D341Med (cell line): ENCODE measurements around the gene MS4A18.

Experiments
- DNase-seq: peaks from one replicate; pipeline ENCODE4 v3.0.0; 2012; ENCODE audit warnings: low spot score

The MS4A18 gene

DNA sequence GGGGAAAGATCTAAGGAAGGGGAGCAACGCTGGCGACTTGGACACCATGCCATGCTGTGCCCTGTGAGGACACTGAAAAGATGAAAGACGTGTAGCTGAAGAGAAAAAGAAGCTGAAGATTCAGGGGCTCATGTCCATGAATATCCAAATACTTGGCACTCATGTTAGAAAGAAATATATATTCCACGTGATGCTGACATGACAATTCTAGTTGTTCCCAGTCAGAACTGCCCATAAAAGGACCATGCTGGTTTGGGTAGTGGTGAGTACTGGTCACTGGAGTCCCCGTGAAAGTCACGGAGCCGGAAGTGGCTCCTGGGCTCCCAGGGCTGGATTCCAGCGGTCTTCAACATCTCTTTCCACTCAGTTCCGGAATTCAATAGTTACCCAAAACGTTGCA is 42.0 kb downstream of the MS4A18 start:
- no peak for DNase-seq

DNA sequence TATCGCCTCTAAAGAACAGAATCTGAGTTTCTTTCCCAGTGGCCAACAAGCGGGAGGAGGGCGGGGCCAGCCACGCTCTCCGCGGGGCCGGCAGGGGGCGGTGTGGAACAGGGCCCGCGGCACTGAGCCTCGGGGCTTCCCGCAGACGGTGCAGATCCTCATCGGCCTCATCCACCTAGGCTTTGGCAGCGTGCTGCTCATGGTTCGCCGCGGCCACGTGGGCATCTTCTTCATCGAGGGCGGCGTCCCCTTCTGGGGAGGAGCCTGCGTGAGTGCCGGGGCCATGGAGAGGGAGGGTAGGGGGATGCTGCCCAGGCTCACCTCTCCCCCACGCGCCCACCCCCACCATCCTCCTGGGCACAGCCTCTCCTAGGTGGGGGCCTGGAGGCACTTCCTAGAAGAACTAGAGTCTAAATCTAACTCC is 42.9 kb downstream of the MS4A18 start:
- DNase-seq: peak; percentile 86

DNA sequence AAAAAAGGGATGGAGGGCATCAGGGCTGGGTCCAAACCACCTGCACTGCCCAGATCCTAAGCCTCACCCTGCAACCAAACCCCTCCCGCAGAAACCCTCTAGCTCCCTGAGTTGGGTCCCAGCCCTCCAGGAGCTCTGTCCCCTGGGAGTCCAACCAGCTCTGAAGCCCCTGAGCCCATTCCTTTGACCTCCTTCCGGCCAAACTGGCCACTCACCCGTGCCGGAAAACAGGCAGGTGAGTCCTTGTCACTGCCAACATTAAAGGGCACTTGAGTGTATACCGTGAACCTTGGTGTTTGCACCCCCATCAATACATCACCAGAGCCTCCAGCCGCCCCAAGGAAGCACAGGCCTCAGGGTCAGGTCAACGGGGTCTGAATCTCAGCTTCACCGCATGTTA is 43.7 kb downstream of the MS4A18 start:
- no peak for DNase-seq

DNA sequence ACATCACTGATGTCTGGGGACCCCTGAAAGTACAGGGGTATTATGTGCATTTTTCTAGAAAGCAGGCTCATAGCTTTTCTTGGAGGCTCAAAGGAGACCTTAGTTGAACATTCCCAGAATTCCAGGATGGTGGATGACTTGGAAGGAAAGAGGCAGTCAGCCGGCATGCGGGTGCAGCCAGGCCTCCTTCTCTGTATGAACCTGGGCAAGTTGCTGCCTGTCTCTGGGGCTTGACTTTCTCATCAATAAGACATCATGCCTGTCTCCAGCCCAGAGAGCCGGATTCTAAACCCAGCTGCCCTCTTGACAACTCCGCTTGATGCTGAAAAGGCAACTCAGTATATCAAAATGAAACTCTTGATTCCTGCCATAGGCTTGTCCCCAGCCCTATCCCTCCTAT is 44.8 kb downstream of the MS4A18 start:
- DNase-seq: no peak

DNA sequence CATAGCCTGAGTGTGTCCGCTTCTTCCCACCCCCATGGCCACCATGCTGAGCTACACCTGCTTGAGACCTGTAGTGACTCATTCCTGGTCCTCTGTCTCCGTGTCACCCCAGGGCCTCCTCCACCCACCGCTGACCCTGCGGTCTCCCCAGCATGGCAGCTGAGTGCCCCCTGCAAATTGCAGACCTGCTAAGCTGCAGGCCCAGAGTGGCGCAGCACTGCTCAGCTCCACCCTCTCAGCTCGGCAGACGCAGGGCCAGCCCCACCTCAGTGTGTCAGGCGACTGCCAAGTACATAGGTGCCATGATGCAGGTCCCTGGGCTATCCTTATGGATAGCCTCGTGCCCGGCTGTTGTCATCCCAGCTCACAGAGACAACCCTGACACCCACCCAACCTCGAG is 45.3 kb downstream of the MS4A18 start:
- DNase-seq: no peak

DNA sequence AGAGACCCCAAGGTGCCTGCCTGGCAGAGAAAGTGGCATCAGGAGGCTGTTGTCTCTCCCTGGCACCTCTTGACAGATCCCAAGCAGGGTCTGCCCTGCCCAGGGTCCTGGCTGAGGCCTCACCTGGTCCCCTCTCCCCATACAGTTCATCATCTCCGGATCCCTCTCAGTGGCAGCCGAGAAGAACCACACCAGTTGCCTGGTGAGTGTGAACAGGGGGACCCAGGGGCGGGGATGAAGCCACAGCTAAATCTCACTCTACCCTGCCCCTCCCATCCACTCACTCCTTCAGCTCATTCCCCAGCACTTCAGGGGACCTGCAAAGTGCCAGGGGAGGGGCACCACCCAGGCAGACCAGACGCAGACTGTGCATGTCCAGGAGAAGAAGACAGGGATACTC is 46.6 kb downstream of the MS4A18 start:
- no peak for DNase-seq

DNA sequence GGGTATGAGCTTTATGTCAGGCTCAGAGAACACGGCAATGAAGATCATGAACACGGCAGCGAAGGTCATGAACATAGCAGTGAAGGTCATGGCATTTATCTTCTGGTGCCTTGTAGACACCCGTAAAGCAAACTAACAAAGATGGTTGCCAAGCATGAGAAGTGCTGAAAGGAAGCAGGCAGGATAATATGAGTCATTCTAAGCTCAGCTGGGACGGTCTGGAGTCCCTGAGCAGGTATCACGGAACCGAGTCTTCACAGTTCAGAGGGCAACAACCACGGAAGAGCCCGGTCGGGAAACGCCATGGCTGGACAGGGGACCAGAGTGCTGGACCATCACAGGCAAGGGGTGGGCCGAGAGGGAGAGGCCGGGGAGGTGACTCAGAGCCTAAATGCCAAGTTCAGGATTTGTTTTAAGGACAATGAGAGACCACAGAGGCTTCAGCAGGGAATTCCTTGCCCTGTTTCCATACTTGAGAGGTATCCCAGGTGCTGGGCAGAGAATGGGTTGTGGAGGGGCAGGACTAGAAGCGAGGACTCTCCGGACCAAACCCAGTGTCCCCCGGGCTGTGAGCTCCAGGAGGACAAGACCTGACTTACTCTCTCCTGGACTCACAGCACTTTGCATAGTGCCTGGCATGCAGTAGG is 47.5 kb downstream of the MS4A18 start:
- no peak for DNase-seq

DNA sequence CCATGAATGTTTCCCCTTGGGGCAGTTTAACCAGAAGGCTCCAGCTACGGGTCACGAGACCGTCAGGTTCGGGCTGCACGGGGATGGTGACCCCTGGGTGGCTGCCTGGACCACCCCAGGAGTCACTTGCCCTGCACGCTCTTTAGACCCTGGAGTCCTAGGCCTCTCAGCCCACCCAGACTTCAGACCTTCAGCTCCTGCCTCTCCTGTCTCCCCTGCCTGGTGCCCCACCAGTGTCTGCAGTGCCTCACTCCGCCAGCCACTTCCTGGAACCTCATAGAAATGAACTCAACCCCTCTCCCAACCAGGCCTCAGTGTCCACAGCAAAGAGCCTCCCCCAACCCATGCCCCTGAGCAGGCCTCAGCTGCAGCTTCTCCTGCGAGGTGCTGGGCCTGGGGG is 48.1 kb downstream of the MS4A18 start:
- DNase-seq: no peak

DNA sequence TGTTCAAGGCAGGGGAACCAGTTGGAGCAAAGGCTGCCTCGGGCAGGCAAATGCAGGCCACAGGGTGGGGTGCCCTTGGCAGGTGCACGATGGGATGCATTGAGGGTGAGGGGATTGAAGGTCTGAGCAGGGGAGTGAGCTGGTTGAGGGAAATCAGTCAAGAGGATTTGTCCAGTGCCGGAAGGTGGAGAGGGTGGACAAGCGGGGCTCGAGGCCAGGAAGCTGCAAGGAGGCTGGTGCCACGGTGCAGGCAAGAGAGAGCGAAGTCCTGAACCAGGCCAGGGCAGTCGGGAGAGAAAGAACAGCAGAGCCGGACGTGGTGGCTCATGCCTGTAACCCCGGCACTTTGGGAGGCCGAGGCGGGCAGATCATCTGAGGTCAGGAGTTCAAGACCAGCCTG is 50.2 kb downstream of the MS4A18 start:
- no peak for DNase-seq

DNA sequence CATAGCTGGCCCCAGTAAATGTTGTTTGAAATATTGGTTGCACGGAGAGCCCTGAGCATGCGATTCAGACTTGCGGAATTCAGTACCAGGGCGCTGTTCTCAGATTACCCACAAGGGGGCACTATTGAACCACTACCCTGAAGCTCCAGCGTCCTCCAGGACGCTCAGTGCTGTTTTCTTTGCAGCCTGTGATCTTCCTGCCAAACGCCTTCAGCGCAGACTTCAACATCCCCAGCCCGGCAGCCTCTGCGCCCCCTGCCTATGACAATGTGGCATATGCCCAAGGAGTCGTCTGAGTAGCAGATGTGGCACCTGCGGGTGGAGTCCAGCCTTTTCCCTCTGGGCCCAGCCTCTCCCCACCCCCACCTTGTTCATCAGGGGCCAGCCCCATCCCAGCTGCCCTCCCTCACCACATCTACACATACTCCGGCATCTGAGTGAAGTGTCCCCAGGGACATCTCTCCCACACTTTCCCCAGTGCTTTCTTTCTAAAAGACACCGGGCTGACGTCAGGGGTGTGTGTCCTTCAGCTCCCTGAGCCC is 51.0 kb downstream of the MS4A18 start:
- peak; percentile 89 for DNase-seq

DNA sequence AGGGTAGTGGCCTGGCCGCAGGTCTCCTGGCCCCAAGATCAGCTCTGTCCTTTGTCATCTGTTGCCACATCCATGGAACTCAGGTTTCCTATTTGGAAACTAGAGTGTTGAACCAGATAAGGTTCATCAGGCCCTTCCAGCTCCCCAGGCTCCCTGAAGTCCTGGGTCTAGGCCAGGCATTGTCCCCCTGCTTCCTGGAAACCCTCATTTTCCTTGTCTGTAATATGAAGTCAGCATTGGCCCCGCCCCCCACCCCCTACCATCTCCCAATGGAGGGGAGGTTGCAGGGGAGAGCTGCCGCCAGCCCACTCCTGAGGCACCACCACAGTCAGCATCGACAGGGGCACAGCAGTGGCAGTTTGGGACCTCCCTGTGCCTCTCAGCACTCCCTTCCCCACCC is 51.6 kb downstream of the MS4A18 start:
- no peak for DNase-seq

DNA sequence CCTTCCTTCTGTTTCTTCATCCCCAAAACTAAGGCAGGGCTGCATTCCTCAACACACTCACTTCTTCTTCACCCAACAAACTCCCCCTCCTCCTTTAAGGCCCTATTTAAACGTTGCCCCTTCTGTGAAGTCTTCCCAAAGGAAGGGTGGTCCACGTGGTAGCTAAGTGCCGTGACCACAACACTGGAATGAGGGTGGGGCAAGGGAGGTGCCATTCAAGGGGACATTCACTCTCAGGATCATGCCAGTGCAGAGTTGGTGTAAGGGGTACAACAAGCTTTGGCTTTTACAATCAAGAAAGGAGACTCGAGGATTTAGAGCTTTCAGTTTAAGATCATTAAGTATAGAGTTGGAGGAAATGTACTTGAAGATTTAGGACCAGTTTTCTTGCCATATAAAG is 52.6 kb downstream of the MS4A18 start:
- DNase-seq: no peak

DNA sequence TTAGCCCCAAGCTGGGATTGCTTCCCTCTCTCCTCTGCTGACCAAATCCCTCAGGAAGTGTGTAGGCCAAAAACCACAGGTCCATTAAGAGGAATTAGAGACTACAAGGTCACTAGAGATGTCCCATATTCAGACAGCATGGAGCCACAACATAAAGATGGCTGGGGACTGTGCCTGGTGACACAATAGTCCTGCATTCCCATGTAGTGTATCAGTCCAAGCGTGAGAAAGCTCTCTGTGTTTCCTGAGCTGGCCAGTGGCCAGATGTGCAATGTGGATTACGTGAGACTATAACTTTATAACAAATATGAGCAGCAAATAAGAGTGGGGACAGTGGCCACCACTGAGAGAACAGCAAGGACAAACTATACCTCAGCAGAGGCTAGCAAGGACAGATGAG is 53.1 kb downstream of the MS4A18 start:
- DNase-seq: no peak

DNA sequence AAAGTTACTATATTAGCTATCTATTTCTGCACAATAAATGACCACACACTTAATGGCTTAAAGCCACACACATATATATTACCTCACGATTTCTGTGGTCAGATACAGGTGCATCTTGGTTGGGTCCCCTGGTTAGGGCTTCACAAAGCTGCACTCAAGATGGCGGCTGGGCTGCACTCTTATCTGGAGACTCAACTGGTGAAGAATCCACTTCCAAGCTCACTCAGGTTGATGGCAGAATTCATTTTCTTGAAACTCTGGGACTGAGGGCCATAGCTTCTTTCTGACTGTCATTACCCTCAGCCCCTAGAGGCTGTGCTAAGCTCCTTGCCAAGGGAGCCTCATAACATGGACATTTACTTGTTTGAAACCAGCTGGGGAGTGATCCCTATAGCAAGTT is 55.5 kb downstream of the MS4A18 start:
- DNase-seq: no peak

DNA sequence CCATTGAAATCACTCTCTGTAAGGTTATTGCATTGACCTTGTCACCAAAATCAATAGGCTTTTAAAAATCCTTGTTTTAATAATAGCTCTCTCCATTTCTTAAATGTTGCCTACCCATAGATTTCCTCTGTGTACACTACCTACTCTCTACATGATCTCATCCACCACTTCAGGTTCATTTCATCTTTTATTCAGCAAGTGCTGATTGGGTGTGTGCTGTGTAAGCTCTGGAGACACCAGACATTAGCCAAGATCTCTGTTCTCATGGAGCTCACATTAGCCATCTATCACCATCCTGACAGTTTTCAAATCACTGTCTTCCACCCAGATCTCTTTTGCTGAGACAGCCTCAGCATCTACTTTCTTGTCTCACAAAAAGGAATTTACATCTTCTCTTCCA is 56.3 kb downstream of the MS4A18 start:
- no peak for DNase-seq

DNA sequence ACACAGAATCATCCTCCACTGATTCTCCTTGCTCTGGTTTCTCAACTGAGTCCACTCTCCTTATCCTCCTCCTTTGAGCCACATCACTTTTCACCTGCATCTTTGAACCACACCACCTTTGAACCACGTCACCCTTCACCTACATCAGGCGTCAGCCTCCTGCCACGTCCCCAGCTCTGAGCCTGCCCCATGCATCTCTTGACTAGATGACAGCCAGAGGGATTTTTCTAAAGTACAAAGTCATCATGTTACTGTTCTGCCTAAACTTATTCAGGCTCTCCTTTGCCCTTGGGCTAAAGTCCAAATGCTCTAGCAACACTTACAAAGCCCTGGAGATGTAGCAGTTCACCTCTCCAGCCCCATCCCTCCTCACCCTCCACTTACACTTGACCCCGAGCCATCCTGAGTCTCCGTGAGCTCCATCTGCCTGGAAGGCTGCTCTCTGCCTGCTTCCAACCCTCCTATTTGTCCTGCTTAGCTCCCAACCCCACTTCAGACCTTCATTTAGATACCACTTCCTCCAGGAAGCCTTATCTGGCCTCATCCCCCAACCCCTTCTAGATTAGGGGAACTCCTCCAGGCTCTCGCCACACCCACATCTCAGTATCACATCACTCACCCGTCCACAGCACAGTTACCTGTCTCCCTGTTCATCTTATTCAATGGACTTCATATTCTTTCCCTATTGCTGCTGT is 56.9 kb downstream of the MS4A18 start:
- no peak for DNase-seq

DNA sequence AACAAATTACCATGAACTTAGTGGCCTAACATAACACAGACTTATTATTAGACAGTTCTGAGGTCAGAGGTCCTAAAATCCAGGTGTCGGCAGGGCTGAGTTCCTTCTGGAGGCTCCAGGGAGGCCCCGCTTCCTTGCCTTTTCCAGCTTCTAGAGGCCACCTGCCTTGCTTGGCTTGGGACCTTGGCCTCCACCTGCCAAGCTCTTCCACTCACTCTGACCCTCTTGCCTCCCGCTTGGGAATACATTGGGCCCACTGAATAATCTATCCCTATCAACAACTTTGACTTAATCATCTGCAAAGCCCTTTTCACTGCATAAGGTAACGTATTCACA is 57.4 kb downstream of the MS4A18 start:
- DNase-seq: no peak

DNA sequence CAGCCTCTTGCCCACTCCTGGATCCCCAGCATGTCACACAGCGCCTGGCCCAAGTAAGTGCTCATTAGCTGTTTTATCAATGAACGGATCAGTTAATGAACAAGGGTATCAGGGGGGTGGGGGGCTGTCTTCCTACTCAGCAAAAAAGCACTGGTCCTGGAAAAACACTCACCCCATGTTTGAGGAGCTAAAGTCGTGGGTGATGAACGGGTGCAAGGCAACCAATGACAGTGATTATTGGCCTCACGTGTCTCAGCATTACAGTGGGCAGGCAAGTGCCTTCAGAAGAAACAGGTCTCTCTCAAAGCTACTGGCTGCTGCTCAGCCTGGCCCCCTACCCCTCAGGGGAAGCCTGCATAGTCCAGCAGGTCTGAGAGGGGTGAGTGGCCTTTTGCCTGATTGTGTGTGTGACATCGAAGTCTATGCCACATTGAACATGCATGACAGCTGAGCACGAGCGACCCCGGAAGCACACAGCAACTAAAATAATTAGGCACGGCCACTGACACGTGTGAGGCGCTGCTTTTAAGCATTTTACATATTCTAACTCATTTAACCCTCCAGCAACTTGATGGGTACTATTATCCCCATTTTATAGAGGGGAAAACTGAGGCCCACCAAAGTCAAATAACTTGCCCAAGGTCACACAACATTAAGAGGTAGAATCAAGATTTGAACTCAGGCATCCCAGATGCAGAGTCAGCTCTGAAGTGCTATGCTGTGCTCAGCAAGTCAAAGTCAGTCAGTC is 58.0 kb downstream of the MS4A18 start:
- DNase-seq: no peak

DNA sequence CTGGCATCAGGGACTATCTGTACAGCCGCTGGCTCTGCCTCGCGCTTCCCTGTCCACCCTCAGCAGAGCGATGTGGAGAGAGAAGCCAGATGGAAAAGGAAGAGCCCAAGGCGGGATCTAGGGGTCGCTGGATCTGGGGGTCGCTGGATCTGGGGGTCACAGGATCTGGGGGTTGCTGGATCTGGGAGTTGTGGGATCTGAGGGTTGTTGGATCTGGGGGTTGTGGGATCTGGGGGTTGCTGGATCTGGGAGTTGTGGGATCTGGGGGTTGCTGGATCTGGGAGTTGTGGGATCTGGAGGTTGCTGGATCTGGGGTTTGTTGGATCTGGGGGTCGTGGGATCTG is 58.6 kb downstream of the MS4A18 start:
- DNase-seq: no peak

DNA sequence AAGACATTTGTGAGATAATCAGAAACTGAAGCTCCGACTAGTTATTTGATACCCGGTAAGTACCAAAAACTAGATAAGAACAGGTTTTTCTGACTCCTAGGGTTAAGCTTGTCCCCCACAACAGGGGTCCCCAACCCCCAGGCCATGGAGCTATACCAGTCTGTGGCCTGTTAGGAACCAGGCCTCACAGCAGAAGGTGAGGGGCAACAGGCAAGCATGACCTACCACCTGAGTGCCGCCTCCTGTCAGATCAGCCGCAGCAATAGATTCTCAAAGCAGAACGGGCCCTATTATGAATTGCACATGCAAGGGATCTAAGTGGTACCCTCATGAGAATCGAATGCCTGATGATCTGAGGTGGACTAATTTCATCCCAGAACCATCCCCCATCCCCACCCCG is 59.4 kb downstream of the MS4A18 start:
- DNase-seq: no peak

DNA sequence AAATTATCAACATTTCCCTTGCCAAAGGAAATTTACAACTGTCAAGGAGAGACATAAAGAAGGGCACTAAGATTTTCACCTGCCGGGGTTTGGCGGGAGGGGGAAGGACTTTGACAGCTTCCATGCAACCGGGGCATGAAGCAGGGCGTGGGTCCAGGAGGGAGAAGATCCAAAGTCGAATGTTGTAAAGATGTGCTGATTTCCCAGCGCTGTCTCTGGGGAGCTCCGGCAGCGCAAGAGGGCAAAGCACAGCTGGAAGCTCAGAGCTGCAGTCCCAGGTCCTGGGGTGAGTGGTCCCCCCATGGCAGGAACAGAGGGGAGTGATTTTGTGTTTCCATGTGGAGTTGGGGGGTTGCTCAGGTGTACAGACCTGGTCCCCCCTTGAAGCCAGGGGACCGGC is 60.6 kb downstream of the MS4A18 start, which contains the start of gene MS4A10:
Gene MS4A10 (plus strand): TSS at position 198 of the 400 bp plus-strand sequence. CDS start 5,003 bp downstream, outside the sequence.
- DNase-seq: no peak

DNA sequence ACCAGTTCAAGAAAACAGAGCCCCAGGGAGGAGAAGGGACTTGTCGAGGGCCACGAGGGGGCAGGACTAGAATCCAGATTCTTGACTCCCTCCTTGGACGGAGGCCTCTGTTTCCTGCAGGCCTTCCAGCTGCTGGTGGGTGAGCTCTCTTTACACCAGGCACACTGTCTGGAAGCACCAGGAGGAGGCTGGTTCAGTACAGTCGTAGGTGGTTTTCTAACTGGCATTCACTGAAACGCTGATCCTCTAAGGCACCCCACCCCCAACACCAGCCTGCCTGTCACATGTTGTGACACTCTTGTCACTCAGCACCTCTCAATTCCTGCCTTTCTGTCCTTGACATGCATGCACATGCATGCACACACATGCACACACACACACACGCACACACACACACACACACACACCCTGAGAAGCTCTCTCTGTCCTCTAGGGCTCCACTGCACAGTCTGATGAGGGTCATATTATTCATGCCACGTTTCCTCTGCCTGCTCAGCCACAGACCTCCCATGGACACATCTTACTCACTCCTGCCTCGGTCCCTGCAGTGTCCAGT is 61.4 kb downstream of the MS4A18 start:
- no peak for DNase-seq
